GM18526 (cell line): ENCODE measurements around the gene TSPAN9.

Experiments
- POLR2A ChIP-seq: IDR thresholded peaks from 3 replicates; pipeline ENCODE4 v1.6.1; 2011; ENCODE audit not compliant: insufficient read length; ENCODE audit errors: extremely low read depth

The TSPAN9 gene

GRCh38 chr12:3278681-3279414, 201.7 kb downstream of the TSPAN9 start:
- no peak for TF ChIP-seq POLR2A

DNA sequence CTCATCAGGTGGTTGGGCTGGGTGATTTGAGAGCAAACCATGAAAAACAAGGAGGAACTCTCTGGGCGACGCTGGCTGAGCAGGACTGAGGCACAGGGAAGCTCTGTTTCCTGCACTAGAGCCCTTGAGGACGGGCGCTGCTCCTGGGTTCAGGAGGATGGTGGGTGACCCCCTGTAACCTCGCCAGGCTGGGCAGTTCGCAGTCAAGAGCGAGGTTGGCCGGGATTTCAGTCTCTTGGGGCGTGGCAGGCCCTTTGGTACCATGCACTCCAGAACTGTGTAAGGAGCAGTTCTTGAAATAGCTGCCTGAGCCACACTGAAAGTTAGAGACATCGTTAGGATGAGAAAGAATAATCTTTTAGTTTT, 202.2 kb downstream of the TSPAN9 start:
- TF ChIP-seq POLR2A: no peak

GRCh38 chr12:3279832-3280231, 202.7 kb downstream of the TSPAN9 start:
- TF ChIP-seq POLR2A: no peak

DNA sequence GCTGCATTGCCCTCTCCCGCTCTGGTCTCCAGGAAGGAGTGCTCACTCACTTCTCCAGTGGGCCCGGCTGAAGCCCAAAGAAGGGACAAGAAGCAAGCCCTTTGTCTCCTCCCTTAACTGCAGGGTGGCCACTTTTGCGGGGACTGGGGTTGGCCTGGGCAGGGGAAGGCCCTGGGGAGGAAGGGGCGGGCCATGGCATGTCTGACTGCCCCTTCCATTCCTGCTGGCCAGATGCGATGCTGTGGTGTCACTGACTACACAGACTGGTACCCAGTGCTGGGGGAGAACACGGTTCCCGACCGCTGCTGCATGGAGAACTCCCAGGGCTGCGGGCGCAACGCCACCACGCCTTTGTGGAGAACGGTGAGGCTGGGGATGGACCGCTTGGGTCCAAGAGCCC, 203.8 kb downstream of the TSPAN9 start:
- no peak for TF ChIP-seq POLR2A

GRCh38 chr12:3281588-3282383, 204.6 kb downstream of the TSPAN9 start:
- TF ChIP-seq POLR2A: no peak

- TF ChIP-seq POLR2A: no peak
Observed at GRCh38 chr12:3282384-3282670, 205.1 kb downstream of the TSPAN9 start.

- no peak for TF ChIP-seq POLR2A
Observed at GRCh38 chr12:3283137-3283680, 206.0 kb downstream of the TSPAN9 start.

GRCh38 chr12:3284405-3284804, 207.2 kb downstream of the TSPAN9 start:
- TF ChIP-seq POLR2A: no peak

DNA sequence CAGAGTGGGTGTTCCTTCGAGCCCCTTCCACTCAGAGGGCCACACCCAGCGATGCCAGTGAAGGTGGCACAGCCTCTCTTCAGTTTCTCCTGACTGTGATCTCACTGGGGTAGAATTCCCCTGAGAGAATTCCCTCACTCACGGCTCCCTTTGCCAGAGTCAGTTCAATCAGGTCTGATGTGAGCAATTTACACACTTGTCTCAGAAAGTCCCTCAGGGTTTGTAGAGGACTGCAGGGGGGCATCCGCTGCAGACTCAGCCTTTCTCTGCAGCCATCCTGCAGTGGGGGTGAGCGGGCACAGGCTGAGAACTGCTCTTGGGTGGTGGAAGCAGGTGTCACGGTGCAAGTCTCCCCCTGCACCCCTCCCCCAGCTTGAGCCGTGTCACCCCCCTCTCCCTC, 208.4 kb downstream of the TSPAN9 start:
- TF ChIP-seq POLR2A: no peak

DNA sequence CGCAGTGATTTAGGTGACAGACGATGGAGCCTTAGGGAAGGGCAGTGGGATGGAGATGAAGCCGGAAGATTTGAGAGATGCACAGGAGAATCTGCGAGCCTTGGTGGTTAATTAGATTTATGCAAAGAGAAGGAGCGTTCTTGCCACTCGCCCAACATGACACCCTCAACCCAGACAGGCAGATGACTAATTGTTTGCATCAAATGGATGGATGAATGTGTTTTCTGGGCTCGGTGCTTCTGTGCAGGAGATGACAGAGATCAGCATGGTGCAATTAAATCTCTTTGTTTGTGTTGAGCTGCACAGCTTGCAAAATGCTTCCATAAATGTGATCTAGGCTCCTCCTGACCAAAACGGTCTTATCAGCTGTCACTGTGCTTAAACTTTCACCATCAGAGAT, 211.5 kb downstream of the TSPAN9 start:
- TF ChIP-seq POLR2A: no peak

GRCh38 chr12:3289702-3290101, 212.5 kb downstream of the TSPAN9 start:
- TF ChIP-seq POLR2A: no peak

DNA sequence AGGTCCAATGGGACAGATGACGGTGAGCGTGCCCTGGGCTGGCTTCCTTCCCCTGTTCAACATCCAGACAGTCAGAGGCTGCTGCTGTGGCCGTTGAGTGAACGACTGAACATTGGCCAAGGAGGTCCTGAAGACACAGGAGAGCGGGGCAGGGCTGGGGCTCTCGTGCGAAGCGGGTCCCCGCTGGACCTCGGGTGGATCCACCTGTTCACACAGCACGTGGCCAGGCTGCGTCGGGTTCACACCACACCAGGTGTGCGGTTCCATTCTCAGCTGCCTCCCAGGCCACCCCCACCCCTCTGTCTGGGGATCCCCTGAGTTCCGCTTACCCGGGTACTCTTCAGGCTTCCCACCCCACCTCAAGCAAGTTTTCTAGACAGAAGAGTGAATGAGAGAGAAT, 214.8 kb downstream of the TSPAN9 start:
- TF ChIP-seq POLR2A: no peak

- TF ChIP-seq POLR2A: no peak
Observed at GRCh38 chr12:3292677-3293412, 215.7 kb downstream of the TSPAN9 start.

GRCh38 chr12:3293446-3294161, 216.4 kb downstream of the TSPAN9 start:
- no peak for TF ChIP-seq POLR2A

DNA sequence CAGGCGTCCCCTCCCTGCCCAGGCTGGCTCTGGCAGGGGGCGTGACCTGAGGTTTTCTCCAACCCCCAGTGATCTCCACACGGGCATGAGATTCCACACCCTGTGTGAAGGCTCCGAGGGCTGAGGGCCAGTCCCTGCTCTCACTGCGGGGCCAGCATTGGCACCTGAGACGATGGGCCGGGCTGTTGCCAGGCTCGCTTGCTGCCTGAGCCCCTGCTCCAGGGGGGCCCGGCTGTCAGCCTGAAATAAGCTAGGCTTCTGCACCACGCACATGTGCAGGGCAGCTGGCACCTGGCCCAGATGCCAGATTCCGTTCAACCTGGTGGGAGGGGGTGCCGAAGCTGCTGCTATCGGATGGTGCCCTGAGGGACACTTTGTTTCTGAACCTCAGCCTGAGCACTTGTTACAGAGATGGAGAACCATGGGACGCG, 217.3 kb downstream of the TSPAN9 start:
- no peak for TF ChIP-seq POLR2A
